Retinal pigment epithelial cell (primary cell): ENCODE data around the gene SIGLEC14.
A peak's percentile ranks its signal among the peaks of the same experiment; 100 is the strongest.

Experiments used
- DNase-seq: peaks from one replicate; pipeline ENCODE4 v3.0.0-alpha.2; 2010; ENCODE audit warnings: low read depth
- H3K4me3 ChIP-seq: 2 replicates; pipeline ENCODE4 v1.5.1; 2011; ENCODE audit warnings: mild to moderate bottlenecking, low read length, control low read depth, moderate library complexity
- TF ChIP-seq, protein P1 (sequence below): conservative IDR thresholded peaks from 2 replicates; pipeline ENCODE4 v1.5.1; 2011; ENCODE audit warnings: low read depth, low read length, control low read depth, inconsistent platforms

The SIGLEC14 gene

DNA sequence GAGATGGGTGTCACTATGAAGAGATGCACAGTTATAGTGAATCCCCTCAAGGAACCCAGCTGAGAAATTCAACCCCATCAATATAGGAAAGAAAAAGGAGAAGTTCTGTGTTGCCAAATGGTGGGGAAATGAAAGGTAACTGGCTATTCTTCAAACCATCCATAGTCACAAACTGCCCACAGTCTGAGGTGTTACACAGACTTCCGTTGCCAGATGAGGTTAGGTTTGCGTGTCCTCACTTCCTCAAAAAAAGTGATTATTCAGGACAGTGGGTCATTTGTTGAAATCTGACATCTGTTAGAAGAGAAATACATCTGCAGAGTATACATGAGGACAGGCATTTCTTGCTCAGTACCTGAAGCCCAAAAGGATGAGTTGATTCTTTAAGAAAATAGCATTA lies 25.4 kb downstream of the SIGLEC14 start:
- TF ChIP-seq, protein P1, sequence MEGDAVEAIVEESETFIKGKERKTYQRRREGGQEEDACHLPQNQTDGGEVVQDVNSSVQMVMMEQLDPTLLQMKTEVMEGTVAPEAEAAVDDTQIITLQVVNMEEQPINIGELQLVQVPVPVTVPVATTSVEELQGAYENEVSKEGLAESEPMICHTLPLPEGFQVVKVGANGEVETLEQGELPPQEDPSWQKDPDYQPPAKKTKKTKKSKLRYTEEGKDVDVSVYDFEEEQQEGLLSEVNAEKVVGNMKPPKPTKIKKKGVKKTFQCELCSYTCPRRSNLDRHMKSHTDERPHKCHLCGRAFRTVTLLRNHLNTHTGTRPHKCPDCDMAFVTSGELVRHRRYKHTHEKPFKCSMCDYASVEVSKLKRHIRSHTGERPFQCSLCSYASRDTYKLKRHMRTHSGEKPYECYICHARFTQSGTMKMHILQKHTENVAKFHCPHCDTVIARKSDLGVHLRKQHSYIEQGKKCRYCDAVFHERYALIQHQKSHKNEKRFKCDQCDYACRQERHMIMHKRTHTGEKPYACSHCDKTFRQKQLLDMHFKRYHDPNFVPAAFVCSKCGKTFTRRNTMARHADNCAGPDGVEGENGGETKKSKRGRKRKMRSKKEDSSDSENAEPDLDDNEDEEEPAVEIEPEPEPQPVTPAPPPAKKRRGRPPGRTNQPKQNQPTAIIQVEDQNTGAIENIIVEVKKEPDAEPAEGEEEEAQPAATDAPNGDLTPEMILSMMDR, result no peak
- no peak for DNase-seq
- no peak overlapping the region for H3K4me3 ChIP-seq

DNA sequence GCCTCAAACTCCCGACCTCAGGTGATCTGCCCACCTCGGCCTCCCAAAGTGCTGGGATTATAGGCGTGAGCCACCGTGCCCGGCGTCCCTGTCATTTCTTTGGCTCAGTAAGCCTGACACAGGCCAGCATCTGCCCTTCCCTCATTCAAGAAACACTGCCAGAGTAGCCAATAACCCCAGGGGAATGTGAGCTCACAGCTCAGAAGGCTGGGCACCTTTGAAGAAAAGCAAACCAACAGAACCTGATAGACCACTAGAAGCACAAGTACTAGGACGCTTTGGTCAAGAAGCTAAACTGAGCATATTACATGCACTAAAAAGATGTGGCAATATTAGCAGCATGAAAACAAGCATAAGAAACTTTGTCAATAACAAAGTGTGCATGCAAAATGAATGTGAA lies 30.6 kb downstream of the SIGLEC14 start:
- no peak overlapping the region for H3K4me3 ChIP-seq
- TF ChIP-seq, protein P1, result no peak
- DNase-seq, result no peak

DNA sequence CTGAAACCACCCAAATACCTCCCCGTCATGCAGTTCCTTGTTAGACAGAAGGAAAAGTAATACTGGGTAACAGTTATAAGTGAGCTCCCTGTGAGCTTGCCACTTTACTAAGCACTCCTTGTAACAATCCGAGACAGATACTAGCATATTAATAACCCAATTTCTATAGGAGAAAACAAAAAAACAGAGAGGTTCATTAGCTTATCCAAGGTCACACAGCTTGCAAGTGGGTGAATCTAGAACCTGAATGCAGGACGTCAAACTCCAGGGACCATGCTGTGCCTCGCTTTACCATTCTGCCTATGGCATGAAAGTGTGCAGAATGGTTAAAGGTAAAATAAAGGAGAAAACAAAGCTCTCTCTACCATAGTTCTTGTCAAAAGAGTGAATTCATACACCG lies 31.8 kb downstream of the SIGLEC14 start:
- TF ChIP-seq, protein P1, result no peak
- no peak for DNase-seq
- H3K4me3 ChIP-seq, result no peak overlapping the region

DNA sequence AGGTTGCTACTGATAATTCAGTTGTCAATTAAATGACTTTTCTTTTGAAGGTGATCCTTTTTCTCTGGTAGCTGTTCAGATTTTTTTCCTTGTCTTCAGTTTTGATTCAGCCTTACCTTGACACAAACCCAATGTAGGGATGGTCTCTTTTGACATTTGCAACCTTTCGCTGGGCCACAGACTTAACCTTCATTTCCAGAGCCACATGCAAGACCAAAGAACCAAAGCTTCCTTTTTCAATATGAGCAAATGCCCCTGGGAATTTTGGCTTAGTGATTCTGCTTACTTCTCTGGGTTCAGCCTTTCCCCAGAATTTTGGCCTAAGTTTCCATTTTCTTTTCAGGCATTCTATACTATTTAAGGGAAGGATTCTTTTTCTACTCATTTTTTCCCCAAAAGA lies 36.0 kb downstream of the SIGLEC14 start:
- H3K4me3 ChIP-seq, result no peak overlapping the region
- DNase-seq, result no peak
- TF ChIP-seq, protein P1, result no peak

DNA sequence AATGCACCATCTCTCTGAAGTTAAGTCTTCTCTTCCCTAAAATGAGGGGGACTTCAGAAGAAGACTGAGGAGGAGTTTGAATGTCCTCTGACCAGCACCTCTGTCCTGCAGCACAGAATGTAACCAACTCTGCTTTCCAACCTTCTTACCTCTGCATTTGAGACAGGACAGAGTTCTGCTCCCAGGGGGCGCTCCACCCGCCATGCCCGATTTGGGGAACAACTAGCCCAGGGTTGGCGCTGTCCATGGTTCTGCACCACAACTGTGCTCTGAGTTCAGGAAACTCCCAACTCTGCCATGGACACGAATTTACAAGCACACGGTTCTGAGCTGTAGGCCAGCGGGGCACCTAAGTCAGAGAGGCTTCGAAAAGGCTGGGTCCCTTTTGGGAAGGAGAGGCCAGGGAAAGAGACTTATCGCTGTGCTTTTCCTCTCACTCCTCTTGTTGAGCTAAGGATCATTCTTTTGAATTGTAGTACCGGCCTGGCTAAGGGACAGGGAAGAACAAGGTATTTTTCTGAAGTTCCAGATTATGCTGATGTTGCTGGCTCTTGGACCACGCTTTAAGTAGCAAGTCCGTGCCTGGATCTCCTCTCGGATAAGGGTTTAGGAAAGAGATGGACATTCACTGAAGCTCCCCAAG lies 38.6 kb downstream of the SIGLEC14 start:
- TF ChIP-seq, protein P1, result peak; percentile 62
- H3K4me3 ChIP-seq, result no peak overlapping the region
- DNase-seq, result no peak

DNA sequence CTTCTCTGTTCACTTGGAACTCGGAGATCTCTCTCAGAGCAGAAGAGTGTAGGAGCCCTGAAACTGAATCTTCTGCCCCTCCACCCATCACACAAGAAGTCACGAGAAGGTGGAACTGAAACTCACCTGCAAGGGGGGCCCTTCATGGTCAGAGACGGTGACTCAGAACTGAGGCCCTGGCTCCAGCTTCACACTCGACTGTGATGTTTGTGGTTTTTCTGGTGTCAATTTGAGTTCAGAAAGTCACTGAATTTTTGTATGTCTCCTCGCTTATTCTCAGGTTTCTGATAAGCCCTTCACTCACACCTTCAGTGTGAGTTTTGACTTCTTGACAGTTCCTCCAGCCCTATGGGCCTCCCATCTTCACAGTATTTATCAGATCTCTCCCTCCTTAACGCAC lies 39.5 kb downstream of the SIGLEC14 start:
- no peak overlapping the region for H3K4me3 ChIP-seq
- DNase-seq, result no peak
- TF ChIP-seq, protein P1, result no peak

DNA sequence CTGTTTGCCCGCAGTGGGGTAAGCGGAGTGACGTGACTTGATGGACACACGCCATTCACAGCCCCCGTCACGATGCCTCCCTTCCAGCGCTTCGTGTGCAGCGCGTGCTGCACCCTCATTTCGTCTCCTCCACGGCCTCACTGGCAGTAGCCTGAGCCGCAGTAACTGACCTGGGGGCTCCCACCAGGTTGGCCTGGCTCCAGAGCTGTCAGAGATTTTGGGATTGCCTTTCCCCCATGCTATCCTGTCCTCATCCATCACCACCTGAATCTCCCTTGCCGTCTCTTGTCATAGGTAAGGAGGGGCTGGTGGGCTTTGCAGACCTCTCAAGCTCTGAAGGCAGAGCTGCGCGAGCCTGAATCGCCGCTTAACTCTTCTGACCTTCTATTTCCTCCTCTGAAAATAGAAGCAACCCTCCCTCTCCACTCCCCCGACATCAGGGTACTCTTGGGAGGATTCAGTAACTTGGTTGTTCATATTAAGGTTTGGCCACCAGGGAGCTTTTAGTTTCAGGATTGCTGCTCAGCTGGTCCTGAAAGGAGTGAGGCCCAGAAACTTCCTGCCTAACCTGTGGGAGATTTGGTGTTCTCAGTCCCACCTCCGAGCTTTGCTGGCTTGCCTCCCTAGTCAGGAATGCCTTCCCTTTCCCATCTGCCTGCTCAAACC lies 44.3 kb downstream of the SIGLEC14 start:
- TF ChIP-seq, protein P1, result no peak
- no peak overlapping the region for H3K4me3 ChIP-seq
- DNase-seq, result no peak
